Stimulated activated CD8-positive, alpha-beta memory T cell treated with anti-CD3 and anti-CD28 coated beads, Interleukin-15, amount 100 ng/mL, for 4 hours (primary cell): Measurements from ENCODE around the gene ARX.

Source experiments
- DNase-seq, 2 donors: peaks; one replicate each; pipeline ENCODE4 v3.0.0-alpha.2; 2020; ENCODE audit warnings: low read depth in 2 of 2

Gene ARX

GRCh38 chrX:25001808-25002660 is 13.7 kb downstream of the ARX start:
- no peak for DNase-seq

DNA sequence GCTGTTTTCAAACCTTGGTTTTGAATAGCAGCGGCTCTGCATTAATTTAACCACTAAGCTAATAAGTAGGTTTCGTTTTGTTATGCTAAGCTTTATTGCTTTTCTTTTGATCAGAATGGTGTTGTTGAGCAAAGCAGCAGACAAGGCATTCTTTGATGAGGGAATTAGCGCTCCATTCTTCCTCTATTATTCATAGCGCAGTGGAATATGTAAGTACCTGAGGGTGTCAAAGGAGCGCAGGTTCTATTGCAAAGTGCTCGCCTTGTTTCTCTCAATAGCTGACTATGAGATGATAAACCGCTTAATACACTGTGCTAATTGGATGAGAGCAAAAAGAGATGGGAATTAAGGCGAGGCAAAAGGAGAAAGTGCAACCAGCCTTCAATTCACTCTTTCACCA is 16.3 kb downstream of the ARX start:
- DNase-seq, result no peak

DNA sequence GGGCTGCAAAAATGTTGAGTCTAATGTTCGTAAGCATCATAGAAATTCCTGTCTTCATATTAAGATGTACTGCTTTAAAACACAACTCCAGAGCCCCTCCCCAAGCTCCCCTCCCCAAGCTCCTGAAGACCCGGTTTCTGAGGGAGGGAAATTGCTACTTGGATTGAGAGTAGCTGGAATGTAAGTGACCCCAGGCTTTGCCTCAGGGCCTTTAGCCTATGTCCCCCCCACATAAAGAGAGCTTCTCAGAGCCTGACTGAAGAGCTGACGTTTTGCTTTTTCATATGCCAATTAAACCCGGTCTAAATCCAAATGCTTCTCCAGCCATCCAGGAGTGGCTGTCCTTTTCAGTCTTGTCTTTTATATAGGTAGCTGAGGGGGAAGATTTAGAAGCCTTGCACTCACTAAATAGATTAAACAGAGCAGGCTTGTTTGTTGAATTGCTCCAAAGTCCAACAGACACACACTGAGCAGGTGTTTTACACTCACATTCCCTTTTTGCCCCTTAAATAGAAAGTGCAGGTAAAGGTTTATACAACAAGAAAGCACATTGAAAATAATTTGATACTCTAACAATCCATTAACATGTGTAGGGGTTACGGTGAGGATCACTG is 19.6 kb downstream of the ARX start:
- no peak for DNase-seq

DNA sequence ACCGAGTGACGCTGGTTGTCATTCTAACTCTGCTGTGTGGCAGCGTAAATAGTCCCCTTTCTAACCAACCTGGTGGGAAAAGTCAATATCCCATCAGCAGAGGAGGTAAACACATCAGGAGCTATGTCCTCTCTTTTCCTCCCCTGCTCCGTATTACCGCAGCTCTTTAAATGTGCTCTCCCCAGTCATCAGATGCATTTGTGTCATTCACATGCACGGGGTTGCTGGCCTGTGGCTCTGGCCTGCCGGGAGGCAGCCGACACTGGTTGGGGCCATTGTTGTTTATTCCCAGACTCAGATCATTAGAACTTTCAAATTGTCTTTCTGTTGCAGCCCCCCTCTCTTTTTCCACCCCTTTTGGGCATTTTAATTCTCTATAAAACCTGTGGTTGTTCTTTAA is 21.9 kb downstream of the ARX start:
- DNase-seq, result no peak

DNA sequence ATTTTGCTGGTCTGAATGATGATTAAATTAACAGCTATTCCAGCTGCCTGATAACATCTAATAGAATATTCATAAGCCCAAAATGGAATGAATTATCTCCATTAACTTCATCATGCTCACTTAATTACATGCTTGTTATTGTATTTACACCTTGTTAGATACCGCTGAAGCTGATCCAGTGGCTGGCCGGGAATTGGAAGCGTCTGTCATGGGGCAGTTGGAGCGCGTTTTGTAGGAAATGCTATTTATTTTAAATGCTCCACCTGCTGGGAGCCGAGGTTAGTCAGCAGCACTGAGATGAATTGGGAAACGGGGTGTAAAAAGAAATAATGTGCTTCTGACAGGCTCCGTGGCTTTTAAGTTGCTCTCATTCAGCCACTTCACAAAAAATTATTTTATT is 25.2 kb downstream of the ARX start:
- no peak for DNase-seq

GRCh38 chrX:24988314-24988713 is 27.5 kb downstream of the ARX start:
- DNase-seq, result no peak

- DNase-seq, result no peak
These were observed 28.0 kb downstream of the ARX start for GRCh38 chrX:24987731-24988130.

- no peak for DNase-seq
These were observed 30.6 kb downstream of the ARX start for GRCh38 chrX:24985120-24985519.

DNA sequence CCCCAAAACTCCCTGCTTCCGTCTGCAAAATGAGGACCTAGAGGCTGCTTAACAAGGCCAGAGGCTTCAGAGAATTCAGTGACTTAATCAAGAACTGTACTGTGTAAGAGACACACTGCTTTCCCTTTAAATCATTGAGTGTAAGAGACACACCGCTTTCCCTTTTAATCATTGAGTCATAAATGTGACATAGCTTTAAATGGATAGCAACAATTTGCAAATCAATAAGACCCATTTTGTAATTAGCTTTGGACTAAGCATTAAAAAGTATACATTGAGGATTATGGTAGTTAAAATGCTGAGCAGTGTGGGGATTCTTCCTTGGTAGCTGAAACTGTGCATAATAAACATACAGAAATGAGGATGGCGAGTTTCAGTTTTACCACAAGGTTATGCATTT is 31.8 kb downstream of the ARX start:
- no peak for DNase-seq

- no peak for DNase-seq
These were observed 33.3 kb downstream of the ARX start for GRCh38 chrX:24982306-24982965.

- DNase-seq, result no peak
These were observed 34.7 kb downstream of the ARX start for GRCh38 chrX:24981030-24981429.

DNA sequence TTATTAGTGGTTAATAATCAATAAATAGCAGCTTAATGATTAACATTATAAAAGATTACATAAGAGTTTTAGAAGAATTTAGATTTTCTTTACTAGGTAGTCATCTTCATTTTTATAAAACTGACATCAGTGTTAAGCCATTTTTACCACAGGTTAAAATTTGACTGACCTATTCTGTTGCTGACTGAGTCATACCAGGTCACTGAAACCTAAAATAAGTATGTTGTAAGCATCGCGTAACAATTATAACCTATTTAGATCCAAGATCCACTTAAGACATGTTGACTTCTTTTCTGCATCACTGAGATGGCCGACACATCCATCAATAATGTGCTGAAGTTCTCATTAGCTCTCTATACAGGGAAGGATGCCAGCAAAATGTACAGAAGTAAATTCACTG is 36.7 kb downstream of the ARX start:
- DNase-seq, result no peak

- no peak for DNase-seq
These were observed 46.0 kb downstream of the ARX start for GRCh38 chrX:24969812-24970211.

DNA sequence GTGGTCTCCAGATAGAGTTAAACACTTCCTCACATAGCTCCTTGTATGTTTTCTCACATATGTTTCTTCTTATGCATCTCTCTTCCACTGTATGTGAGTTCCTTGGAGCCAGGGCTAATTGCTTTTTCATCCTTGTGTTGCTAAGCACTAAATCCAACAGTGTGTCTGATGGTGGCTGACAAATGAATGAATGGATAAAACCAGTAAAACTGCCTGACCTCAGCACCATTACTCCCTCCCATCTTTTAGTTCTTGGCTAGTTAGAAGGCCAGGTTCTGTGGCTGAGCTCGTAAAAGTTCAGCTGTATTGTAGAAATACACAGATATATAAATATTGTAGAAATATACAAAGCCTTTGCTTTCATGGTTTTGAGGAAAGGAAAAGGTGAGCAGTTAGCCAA is 50.4 kb downstream of the ARX start:
- no peak for DNase-seq

GRCh38 chrX:24963823-24964222 is 51.9 kb downstream of the ARX start:
- no peak for DNase-seq

DNA sequence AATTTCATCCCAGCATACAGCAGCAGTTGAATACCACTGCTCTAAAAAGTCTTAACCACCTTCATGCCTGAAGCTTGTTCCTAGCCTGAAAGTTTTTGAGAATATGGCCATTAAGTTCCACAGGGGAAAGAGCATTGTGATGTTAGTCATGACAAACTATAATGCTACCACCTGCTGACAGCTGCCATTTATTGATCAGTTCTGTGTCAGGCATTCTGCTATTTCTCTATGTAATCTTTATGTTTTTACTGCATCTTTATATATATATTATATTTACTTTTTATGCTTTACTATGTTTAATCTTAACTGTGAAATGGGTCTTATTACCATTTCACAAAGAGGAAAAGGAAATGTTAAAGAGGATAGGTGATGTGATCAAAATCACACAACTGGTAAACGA is 54.0 kb downstream of the ARX start:
- DNase-seq, result no peak

GRCh38 chrX:24956828-24957227 is 58.9 kb downstream of the ARX start:
- no peak for DNase-seq

GRCh38 chrX:24955372-24955930 is 60.3 kb downstream of the ARX start:
- no peak for DNase-seq

- no peak for DNase-seq
These were observed 61.0 kb downstream of the ARX start for GRCh38 chrX:24954732-24955131.
